ENCODE measurements around the gene RSU1. TPM values are rescaled to one million over a fixed set of nuclear protein-coding genes. Genes with fewer than 3 reads are reported as not detected.

RSU1 gene
- total and polyA plus RNA-seq, 2 donors (not counting 3 experiments of a cell fraction or from before 2014, with no cell fraction given), result 80.2 to 104 TPM

DNA sequence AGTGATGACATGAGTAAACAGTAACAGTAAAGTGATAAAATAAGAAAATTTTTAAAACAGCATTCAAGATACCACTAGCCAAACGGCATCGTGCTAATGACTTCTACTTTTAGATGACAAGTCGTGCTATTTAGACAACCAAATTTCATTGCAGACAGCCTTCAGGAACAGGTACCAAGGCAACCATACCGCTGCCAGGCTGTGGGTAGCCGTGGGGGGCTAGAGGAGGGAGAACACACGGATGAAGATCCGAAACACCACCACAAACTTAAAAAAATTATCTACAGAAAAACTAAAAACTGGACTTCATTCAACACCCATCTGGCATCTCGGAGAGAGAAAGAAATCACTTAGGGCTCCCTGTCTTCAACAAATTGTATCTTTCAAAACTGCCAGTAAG lies 89.6 kb downstream of the RSU1 start:
- DNase-seq (ENCODE audit: low read depth, low spot score) (no peak), FAIRE-seq (no peak)
- H3K36me3 ChIP-seq (ENCODE audit: control insufficient read depth in 2 of 2, extremely low read depth in 1 of 2, insufficient read depth in 2 of 2, low read length in 2 of 2), result no peaks in the 10 kb centered on the region
- no peaks in the 10 kb centered on the region for H4K20me1 ChIP-seq (replicated peaks; ENCODE audit: control insufficient read depth, extremely low read depth, insufficient read depth, low read length)
- BruUV-seq (replicated peaks), result no TSS peak
- no peak overlapping the region for H3K4me3 ChIP-seq (replicated peaks in 1 of 3; ENCODE audit: insufficient read depth in 1 of 3, low read depth in 1 of 3, low read length in 3 of 3)
- H3K4me1 ChIP-seq (ENCODE audit: control insufficient read depth, extremely low read depth, insufficient read depth, low read length), result no peaks in the 10 kb centered on the region
- dilution Hi-C loops (cut with MboI; ENCODE audit: extremely low pct_ligation_motif_present, low sequenced_read_pairs), result no loop called here
- ChIA-PET POLR2A (no interaction called here), CTCF (no interaction called here)
- intact Hi-C loops (cut with micrococcal nuclease), result no loop called here
- H2AFZ ChIP-seq (ENCODE audit: low read depth, low read length), result no peak overlapping the region
- H3K9me1 ChIP-seq (replicated peaks; ENCODE audit: control insufficient read depth, extremely low read depth, insufficient read depth, low read length), result no peaks in the 10 kb centered on the region
- H3K4me2 ChIP-seq (ENCODE audit: insufficient read depth, low read length), result no peak overlapping the region
- no peak overlapping the region for H3K9ac ChIP-seq (replicated peaks; ENCODE audit: extremely low read depth, insufficient read depth, low read length)
- H3K79me2 ChIP-seq (ENCODE audit: control insufficient read depth, insufficient read depth, low read length), result no peaks in the 10 kb centered on the region
- TF ChIP-seq EZH2 (IDR thresholded peaks at IDR 0.05; ENCODE audit: borderline replicate concordance, low read depth, low read length, severe bottlenecking) (no peak), MYC (IDR thresholded peaks at IDR 0.05; ENCODE audit: low read depth, low read length) (no peak), FOS (IDR thresholded peaks at IDR 0.05; ENCODE audit: borderline replicate concordance, insufficient read depth, low read length) (no peak), GATA2 (IDR thresholded peaks at IDR 0.05; ENCODE audit: insufficient read depth, insufficient read length, low read depth, low read length) (no peak), CTCF (IDR thresholded peaks at IDR 0.05; ENCODE audit: extremely low read depth in 1 of 2, insufficient read depth in 1 of 2, low read depth in 1 of 2, low read length in 2 of 2) (no peak), JUN (IDR thresholded peaks at IDR 0.05; ENCODE audit: borderline replicate concordance, insufficient read depth, insufficient read length, low read depth) (no peak), POLR2A (IDR thresholded peaks at IDR 0.05; ENCODE audit: low read depth, low read length) (no peak), POLR2AphosphoS5 (IDR thresholded peaks at IDR 0.05; ENCODE audit: insufficient read depth, low read depth, low read length) (no peak)
- TF ChIP-seq, protein P1, sequence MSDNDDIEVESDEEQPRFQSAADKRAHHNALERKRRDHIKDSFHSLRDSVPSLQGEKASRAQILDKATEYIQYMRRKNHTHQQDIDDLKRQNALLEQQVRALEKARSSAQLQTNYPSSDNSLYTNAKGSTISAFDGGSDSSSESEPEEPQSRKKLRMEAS (IDR thresholded peaks at IDR 0.05; ENCODE audit: insufficient read depth, insufficient read length), result no peak
- no peaks in the 10 kb centered on the region for H3K9me3 ChIP-seq (replicated peaks; ENCODE audit: control insufficient read depth, insufficient read depth, low read length)
- H3K27ac ChIP-seq (ENCODE audit: insufficient read depth, low read depth, low read length), result no peak overlapping the region
- H3K27me3 ChIP-seq (ENCODE audit: control insufficient read depth in 2 of 2, insufficient read depth in 2 of 2, low read length in 2 of 2), result no peaks in the 10 kb centered on the region
